ENCODE data around the gene LDB3. TPM values are rescaled to one million over a fixed set of nuclear protein-coding genes. Genes with fewer than 3 reads are reported as not detected.

The LDB3 gene
- total RNA-seq, 2 donors from 2014 or later: 0.11 to 0.35 TPM

DNA sequence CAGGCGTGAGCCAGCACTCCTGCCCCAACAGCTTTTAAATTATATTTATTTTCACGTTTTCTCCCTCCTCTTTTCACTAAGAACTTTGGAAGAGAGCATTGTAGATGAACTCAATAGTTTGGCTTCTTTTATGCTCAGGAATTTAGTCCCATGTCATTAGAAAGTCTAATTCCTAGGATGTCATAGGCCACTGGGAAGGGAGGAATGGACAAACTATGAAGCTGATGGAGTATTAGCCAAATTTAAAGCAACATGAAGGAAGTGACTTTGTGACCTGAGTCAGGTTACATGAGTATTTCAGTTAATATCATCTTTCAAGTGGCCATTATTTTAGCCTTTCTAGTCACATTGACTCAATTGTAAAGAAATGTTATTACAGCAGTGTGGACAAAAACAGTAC is 32.0 kb upstream of the LDB3 start:
- H3K27me3 Mint-ChIP-seq (ENCODE audit: insufficient read depth): peaks cover 37% of the 10 kb centered on the region
- H3K9ac ChIP-seq (ENCODE audit: extremely low read depth, low read length, poor library complexity, severe bottlenecking): no peak overlapping the region
- H3K4me3 Mint-ChIP-seq: no peak overlapping the region
- H3K27me3 ChIP-seq (ENCODE audit: control insufficient read depth, insufficient read depth, low read length, poor library complexity, severe bottlenecking): peaks cover 33% of the 10 kb centered on the region
- 87% methylated on average over 2 of the region's 2 CpGs; no CpG with 5 or more reads in 1 of the 2 experiments for WGBS, 2 experiments (ENCODE audit: insufficient coverage in 1 of 2, insufficient read length in 1 of 2)
- no peaks in the 10 kb centered on the region for H3K4me1 ChIP-seq (ENCODE audit: control insufficient read depth, insufficient read depth, low read length)
- DNase-seq: no peak
- H3K4me1 Mint-ChIP-seq: no peaks in the 10 kb centered on the region
- no peaks in the 10 kb centered on the region for H3K36me3 ChIP-seq (ENCODE audit: control insufficient read depth, insufficient read depth, low read length)
- TF ChIP-seq, protein P1, sequence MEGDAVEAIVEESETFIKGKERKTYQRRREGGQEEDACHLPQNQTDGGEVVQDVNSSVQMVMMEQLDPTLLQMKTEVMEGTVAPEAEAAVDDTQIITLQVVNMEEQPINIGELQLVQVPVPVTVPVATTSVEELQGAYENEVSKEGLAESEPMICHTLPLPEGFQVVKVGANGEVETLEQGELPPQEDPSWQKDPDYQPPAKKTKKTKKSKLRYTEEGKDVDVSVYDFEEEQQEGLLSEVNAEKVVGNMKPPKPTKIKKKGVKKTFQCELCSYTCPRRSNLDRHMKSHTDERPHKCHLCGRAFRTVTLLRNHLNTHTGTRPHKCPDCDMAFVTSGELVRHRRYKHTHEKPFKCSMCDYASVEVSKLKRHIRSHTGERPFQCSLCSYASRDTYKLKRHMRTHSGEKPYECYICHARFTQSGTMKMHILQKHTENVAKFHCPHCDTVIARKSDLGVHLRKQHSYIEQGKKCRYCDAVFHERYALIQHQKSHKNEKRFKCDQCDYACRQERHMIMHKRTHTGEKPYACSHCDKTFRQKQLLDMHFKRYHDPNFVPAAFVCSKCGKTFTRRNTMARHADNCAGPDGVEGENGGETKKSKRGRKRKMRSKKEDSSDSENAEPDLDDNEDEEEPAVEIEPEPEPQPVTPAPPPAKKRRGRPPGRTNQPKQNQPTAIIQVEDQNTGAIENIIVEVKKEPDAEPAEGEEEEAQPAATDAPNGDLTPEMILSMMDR (conservative IDR thresholded peaks at IDR 0.05): no peak
- no peak overlapping the region for H3K27ac ChIP-seq (ENCODE audit: low read depth, low read length)
- H3K27ac Mint-ChIP-seq: no peak overlapping the region
- no peaks in the 10 kb centered on the region for H3K36me3 Mint-ChIP-seq (ENCODE audit: low read depth)
- H3K9me3 ChIP-seq (ENCODE audit: control insufficient read depth, low read length): peaks cover 2% of the 10 kb centered on the region
- no peak overlapping the region for H3K4me3 ChIP-seq (ENCODE audit: low read length)
- H3K9me3 Mint-ChIP-seq: peaks cover 1% of the 10 kb centered on the region

GRCh38 chr10:86642021-86642420 is 26.3 kb upstream of the LDB3 start:
- Histone ChIP-seq H3K4me1 (ENCODE audit: control insufficient read depth, insufficient read depth, low read length) (no peaks in the 10 kb centered on the region), H3K36me3 (ENCODE audit: control insufficient read depth, insufficient read depth, low read length) (no peaks in the 10 kb centered on the region), H3K4me3 (ENCODE audit: low read length) (no peak overlapping the region), H3K9me3 (ENCODE audit: control insufficient read depth, low read length) (peaks cover 4% of the 10 kb centered on the region), H3K27ac (ENCODE audit: low read depth, low read length) (no peak overlapping the region), H3K27me3 (ENCODE audit: control insufficient read depth, insufficient read depth, low read length, poor library complexity, severe bottlenecking) (no peaks in the 10 kb centered on the region), H3K9ac (ENCODE audit: extremely low read depth, low read length, poor library complexity, severe bottlenecking) (no peak overlapping the region)
- no peaks in the 10 kb centered on the region for H3K27me3 Mint-ChIP-seq (ENCODE audit: insufficient read depth)
- no peak for DNase-seq
- H3K4me3 Mint-ChIP-seq: no peak overlapping the region
- no peak overlapping the region for H3K27ac Mint-ChIP-seq
- no peaks in the 10 kb centered on the region for H3K36me3 Mint-ChIP-seq (ENCODE audit: low read depth)
- peaks cover 15% of the 10 kb centered on the region for H3K9me3 Mint-ChIP-seq
- TF ChIP-seq, protein P1 (conservative IDR thresholded peaks at IDR 0.05): no peak
- no peaks in the 10 kb centered on the region for H3K4me1 Mint-ChIP-seq

GRCh38 chr10:86642499-86642898 is 25.8 kb upstream of the LDB3 start:
- Mint-ChIP-seq H3K27me3 (ENCODE audit: insufficient read depth) (no peaks in the 10 kb centered on the region), H3K27ac (no peak overlapping the region), H3K4me3 (no peak overlapping the region), H3K4me1 (no peaks in the 10 kb centered on the region), H3K9me3 (peaks cover 15% of the 10 kb centered on the region), H3K36me3 (ENCODE audit: low read depth) (no peaks in the 10 kb centered on the region)
- H3K36me3 ChIP-seq (ENCODE audit: control insufficient read depth, insufficient read depth, low read length): no peaks in the 10 kb centered on the region
- DNase-seq: no peak
- no peak overlapping the region for H3K9ac ChIP-seq (ENCODE audit: extremely low read depth, low read length, poor library complexity, severe bottlenecking)
- WGBS, 2 experiments (ENCODE audit: insufficient coverage in 1 of 2, insufficient read length in 1 of 2): 66 to 89% methylated on average over 5 of the region's 5 CpGs
- no peaks in the 10 kb centered on the region for H3K27me3 ChIP-seq (ENCODE audit: control insufficient read depth, insufficient read depth, low read length, poor library complexity, severe bottlenecking)
- H3K27ac ChIP-seq (ENCODE audit: low read depth, low read length): no peak overlapping the region
- peaks cover 4% of the 10 kb centered on the region for H3K9me3 ChIP-seq (ENCODE audit: control insufficient read depth, low read length)
- TF ChIP-seq, protein P1 (conservative IDR thresholded peaks at IDR 0.05): no peak
- H3K4me1 ChIP-seq (ENCODE audit: control insufficient read depth, insufficient read depth, low read length): no peaks in the 10 kb centered on the region
- no peak overlapping the region for H3K4me3 ChIP-seq (ENCODE audit: low read length)
